LNCaP clone FGC (cell line): ENCODE results near the gene ANXA9.

Source experiments
- DNase-seq: peaks from one replicate; pipeline ENCODE4 v3.0.0-alpha.2; 2011; ENCODE audit warnings: low read depth
- H3K4me3 ChIP-seq: 2 replicates; pipeline ENCODE4 v1.5.1; 2011; ENCODE audit warnings: mild to moderate bottlenecking, low read depth, low read length, control low read depth
- CTCF ChIP-seq: IDR thresholded peaks from 2 replicates; pipeline ENCODE4 v1.5.1; 2012; ENCODE audit warnings: mild to moderate bottlenecking; ENCODE audit not compliant: control insufficient read depth, insufficient read depth; ENCODE audit errors: extremely low read depth

ANXA9 gene

DNA sequence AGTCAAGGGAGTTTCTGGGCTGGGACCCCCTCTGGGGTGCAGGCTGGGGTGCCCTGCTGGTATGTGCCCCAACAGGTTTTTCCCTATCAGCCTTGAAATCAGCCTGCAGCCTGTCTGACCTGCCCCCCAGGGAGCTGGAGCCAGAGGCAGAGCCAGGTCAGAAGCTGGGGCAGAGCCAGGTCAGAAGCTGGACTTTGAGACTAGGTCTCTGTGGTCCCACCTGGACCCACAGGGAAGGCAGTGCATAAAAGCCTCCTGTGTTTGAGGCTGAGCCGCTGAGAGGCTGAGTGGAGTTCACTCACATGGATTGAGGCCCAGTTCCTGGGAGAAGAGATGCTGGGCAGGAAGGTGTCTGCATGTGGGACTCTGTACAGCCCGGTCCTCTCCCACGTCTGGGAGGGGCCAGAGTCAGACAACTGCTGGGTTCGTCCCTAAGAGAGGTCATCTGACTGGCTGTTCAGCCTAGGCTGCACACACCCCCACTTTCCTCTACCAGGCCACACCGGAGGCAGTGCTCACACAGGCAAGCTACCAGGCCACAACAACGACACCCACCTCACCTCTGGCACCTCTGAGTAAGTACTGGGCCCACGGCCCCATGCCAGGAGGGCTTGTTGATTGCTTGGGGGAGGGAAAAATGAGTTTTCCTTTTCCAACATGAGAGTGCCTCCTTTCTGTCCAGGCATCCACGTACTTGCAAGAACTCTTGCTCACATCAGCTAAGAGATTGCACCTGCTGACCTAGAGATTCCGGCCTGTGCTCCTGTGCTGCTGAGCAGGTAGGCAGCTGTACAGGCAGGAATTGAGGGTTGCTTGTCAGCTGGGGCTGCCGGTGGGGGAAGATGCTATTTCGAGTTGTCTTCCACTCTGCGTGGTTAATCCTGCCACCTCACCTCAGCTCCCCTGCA is at the start of gene ANXA9:
Gene ANXA9 (plus strand): TSS at position 488 of the 908 bp plus-strand sequence. CDS start 814 bp downstream, outside the sequence.
- TF ChIP-seq CTCF = no peak
- peak within 1 kb of the TSS; percentile 19 for H3K4me3 ChIP-seq
- DNase-seq = no peak

DNA sequence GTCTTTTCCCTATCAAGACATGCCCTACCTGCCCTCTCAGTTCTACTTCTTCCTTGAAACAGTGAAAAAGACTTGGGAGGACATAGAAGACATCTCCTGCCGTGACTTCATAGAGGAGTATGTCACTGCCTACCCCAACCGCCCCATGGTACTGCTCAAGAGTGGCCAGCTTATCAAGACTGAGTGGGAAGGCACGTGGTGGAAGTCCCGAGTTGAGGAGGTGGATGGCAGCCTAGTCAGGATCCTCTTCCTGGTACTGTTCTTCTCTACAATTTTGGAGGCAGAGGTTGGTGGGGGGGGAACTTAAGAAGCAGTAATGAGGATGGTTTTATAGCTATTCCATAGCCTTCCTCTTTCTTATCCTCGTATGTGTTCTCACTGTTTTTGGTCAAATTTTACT is 37.2 kb upstream of the ANXA9 start:
- no peak for TF ChIP-seq CTCF
- DNase-seq = no peak

DNA sequence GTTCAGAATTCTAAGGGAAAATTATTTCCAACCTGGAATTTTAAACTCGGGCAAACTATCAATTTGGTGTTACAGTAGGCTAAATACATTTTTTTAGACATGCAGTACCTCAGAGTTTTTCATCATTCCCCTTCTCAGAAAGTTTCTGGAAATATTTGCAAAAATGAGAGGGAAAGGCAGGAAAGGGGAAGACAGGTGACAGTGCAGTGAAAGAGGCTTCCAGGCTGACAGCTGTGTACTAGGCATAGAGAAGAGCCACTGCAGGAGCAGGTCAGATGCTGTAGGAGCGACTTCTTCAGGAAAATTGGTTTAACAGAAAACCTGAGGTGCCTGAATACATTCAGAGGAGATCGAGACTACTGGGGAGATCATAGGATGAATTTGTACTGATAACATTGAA is 27.4 kb upstream of the ANXA9 start:
- H3K4me3 ChIP-seq = no peak overlapping the region
- no peak for TF ChIP-seq CTCF
- DNase-seq = no peak

More for the DNA sequence above, 37.2 kb upstream of the ANXA9 start:
- H3K4me3 ChIP-seq = no peak overlapping the region

- no peak for TF ChIP-seq CTCF
- no peak for DNase-seq
- H3K4me3 ChIP-seq = no peak overlapping the region
Observed at GRCh38 chr1:150955280-150955679, 26.8 kb upstream of the ANXA9 start.

- TF ChIP-seq CTCF = no peak
- no peak overlapping the region for H3K4me3 ChIP-seq
- DNase-seq = no peak
Observed at GRCh38 chr1:150957666-150958065, 24.4 kb upstream of the ANXA9 start.

DNA sequence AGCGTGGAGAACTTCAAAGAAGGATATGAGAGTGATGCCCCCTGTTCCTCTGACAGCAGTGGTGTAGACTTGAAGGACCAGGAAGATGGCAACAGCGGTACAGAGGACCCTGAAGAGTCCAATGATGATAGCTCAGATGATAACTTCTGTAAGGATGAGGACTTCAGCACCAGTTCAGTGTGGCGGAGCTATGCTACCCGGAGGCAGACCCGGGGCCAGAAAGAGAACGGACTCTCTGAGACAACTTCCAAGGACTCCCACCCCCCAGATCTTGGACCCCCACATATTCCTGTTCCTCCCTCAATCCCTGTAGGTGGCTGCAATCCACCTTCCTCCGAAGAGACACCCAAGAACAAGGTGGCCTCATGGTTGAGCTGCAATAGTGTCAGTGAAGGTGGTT is 21.4 kb upstream of the ANXA9 start:
- TF ChIP-seq CTCF = no peak
- no peak for DNase-seq
- no peak overlapping the region for H3K4me3 ChIP-seq
